ENCODE data around the gene SNTG2. TPM values are rescaled to one million over a fixed set of nuclear protein-coding genes. Genes with fewer than 3 reads are reported as not detected.

The SNTG2 gene
- total RNA-seq, 5 donors from 2014 or later (not counting 1 experiment from before 2014, with no cell fraction given): 0.86 to 4.8 (median 2.7) TPM

DNA sequence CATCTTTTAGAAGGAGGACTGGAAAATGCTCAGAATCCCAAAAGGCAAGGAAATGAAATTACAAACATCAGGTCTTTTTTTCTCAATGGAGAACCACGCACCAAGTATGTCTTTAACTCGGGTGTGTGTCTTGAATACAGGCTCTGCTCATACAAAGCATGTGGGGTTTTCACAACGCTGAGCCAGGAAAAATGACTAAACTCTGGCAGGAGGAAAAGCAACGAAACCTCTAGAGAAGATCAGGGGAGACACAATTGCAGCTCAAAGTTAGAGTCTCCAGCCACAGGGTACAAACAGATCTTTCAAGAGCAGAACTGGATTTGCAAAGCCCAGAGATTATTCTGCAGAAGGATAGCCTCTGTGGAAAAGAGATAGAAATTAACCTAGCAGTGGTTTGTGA lies 419.8 kb downstream of the SNTG2 start:
- Histone ChIP-seq H3K27me3 (replicated peaks in 1 of 2; ENCODE audit: control insufficient read depth in 2 of 2, extremely low read depth in 1 of 2, insufficient read depth in 2 of 2, low read length in 1 of 2) (peaks cover 0 to 4% of the 10 kb centered on the region in 2 experiments), H3K27ac (ENCODE audit: low read length) (no peak overlapping the region), H3K9me3 (no peaks in the 10 kb centered on the region), H3K4me3 (ENCODE audit: control insufficient read depth in 1 of 2, extremely low read depth in 1 of 2, low read length in 1 of 2) (no peak overlapping the region), H3K4me1 (ENCODE audit: control insufficient read depth in 1 of 2, extremely low read depth in 1 of 2, insufficient read depth in 2 of 2, low read length in 2 of 2) (no peaks in the 10 kb centered on the region), H3K36me3 (ENCODE audit: control insufficient read depth in 2 of 2, extremely low read depth in 1 of 2, insufficient read depth in 1 of 2, low read length in 1 of 2) (no peaks in the 10 kb centered on the region)
- ChIA-PET CTCF (no interaction called here), POLR2A (no interaction called here)
- no peak for DNase-seq
- no peaks in the 10 kb centered on the region for H3K9me3 Mint-ChIP-seq
- H3K36me3 Mint-ChIP-seq: no peaks in the 10 kb centered on the region
- no peaks in the 10 kb centered on the region for H3K27me3 Mint-ChIP-seq
- no peak for ATAC-seq (replicated peaks in 1 of 4)
- H3K27ac Mint-ChIP-seq: no peak overlapping the region
- no peak overlapping the region for H3K4me3 Mint-ChIP-seq
- peaks cover 0 to 15% (median 14%) of the 10 kb centered on the region in 3 donors for H3K4me1 Mint-ChIP-seq
- 74% methylated on average over 4 of the region's 4 CpGs for WGBS (ENCODE audit: insufficient coverage)

DNA sequence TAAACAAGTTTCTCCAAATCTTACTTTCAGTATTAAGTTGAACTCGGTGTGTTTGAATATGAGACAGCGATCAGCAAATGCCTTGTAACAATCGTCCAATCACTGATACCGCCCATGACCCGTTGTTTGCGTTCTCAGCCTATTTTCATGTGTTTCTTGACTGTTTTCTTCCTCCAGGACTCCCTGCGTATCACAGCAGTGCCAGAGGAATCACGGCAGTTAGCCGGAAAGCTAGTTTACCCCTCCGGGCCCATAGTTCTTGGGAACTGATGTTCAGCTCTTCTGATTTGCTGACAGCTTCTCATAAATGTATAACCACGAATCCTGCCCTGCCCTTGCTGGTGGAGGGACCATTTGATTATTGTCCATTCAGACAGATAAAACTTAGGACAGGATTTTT lies 420.4 kb downstream of the SNTG2 start:
- no peak for ATAC-seq (replicated peaks in 1 of 4)
- no peaks in the 10 kb centered on the region for H3K36me3 ChIP-seq (ENCODE audit: control insufficient read depth in 2 of 2, extremely low read depth in 1 of 2, insufficient read depth in 1 of 2, low read length in 1 of 2)
- no peak overlapping the region for H3K4me3 ChIP-seq (ENCODE audit: control insufficient read depth in 1 of 2, extremely low read depth in 1 of 2, low read length in 1 of 2)
- H3K27ac ChIP-seq (ENCODE audit: low read length): no peak overlapping the region
- H3K27me3 Mint-ChIP-seq: no peaks in the 10 kb centered on the region
- DNase-seq: no peak
- no peaks in the 10 kb centered on the region for H3K36me3 Mint-ChIP-seq
- peaks cover 0 to 9% (median 8%) of the 10 kb centered on the region in 3 donors for H3K4me1 Mint-ChIP-seq
- ChIA-PET POLR2A (no interaction called here), CTCF (no interaction called here)
- peaks cover 0 to 4% of the 10 kb centered on the region in 2 experiments for H3K27me3 ChIP-seq (replicated peaks in 1 of 2; ENCODE audit: control insufficient read depth in 2 of 2, extremely low read depth in 1 of 2, insufficient read depth in 2 of 2, low read length in 1 of 2)
- no peaks in the 10 kb centered on the region for H3K9me3 ChIP-seq
- H3K27ac Mint-ChIP-seq: no peak overlapping the region
- H3K9me3 Mint-ChIP-seq: no peaks in the 10 kb centered on the region
- no peaks in the 10 kb centered on the region for H3K4me1 ChIP-seq (ENCODE audit: control insufficient read depth in 1 of 2, extremely low read depth in 1 of 2, insufficient read depth in 2 of 2, low read length in 2 of 2)
- H3K4me3 Mint-ChIP-seq: no peak overlapping the region
- WGBS (ENCODE audit: insufficient coverage): 95% methylated on average over 10 of the region's 11 CpGs

DNA sequence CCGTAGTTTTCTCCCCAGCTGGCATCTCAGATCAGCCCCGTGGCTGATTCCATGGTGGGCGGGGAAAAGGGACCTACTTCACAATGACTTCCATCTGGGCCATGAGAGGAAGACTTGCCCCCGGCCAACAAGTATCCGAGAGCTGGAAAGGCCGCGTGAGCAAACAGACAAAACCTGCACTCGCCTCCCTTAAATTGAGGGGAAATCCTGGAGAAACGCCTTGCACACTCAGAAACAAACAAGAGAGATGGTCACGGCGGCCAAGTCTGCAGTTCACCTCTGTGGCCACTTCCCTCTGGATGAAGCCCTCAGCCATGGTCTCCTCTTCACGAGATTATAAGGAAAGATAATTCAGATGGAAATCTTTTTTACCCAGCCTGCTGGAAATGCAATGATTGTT lies 423.2 kb downstream of the SNTG2 start:
- no peak overlapping the region for H3K27ac Mint-ChIP-seq
- H3K4me1 ChIP-seq (ENCODE audit: control insufficient read depth in 1 of 2, extremely low read depth in 1 of 2, insufficient read depth in 2 of 2, low read length in 2 of 2): no peaks in the 10 kb centered on the region

GRCh38 chr2:1374287-1374686 lies 423.6 kb downstream of the SNTG2 start:
- POLR2A ChIA-PET: no interaction called here
- no peak overlapping the region for H3K27ac ChIP-seq (ENCODE audit: low read length)
- H3K4me1 ChIP-seq (ENCODE audit: control insufficient read depth in 1 of 2, extremely low read depth in 1 of 2, insufficient read depth in 2 of 2, low read length in 2 of 2): no peaks in the 10 kb centered on the region
- H3K36me3 ChIP-seq (ENCODE audit: control insufficient read depth in 2 of 2, extremely low read depth in 1 of 2, insufficient read depth in 1 of 2, low read length in 1 of 2): no peaks in the 10 kb centered on the region
- no peak overlapping the region for H3K4me3 ChIP-seq (ENCODE audit: control insufficient read depth in 1 of 2, extremely low read depth in 1 of 2, low read length in 1 of 2)
- CTCF ChIA-PET: no interaction called here
- Mint-ChIP-seq H3K4me1 (no peaks in the 10 kb centered on the region), H3K27me3 (no peaks in the 10 kb centered on the region), H3K36me3 (no peaks in the 10 kb centered on the region), H3K9me3 (no peaks in the 10 kb centered on the region), H3K4me3 (no peak overlapping the region), H3K27ac (no peak overlapping the region)
- H3K9me3 ChIP-seq: no peaks in the 10 kb centered on the region
- DNase-seq (no peak), ATAC-seq (replicated peaks in 1 of 4) (no peak)
- H3K27me3 ChIP-seq (replicated peaks in 1 of 2; ENCODE audit: control insufficient read depth in 2 of 2, extremely low read depth in 1 of 2, insufficient read depth in 2 of 2, low read length in 1 of 2): peaks cover 0 to 10% of the 10 kb centered on the region in 2 experiments
- 83% methylated on average over 9 of the region's 11 CpGs for WGBS (ENCODE audit: insufficient coverage)

More for the DNA sequence above, 423.2 kb downstream of the SNTG2 start:
- Mint-ChIP-seq H3K9me3 (no peaks in the 10 kb centered on the region), H3K4me1 (no peaks in the 10 kb centered on the region), H3K4me3 (no peak overlapping the region), H3K36me3 (no peaks in the 10 kb centered on the region), H3K27me3 (no peaks in the 10 kb centered on the region)
- ATAC-seq (replicated peaks in 1 of 4) (no peak), DNase-seq (no peak)
- CTCF ChIA-PET: no interaction called here
- H3K27me3 ChIP-seq (replicated peaks in 1 of 2; ENCODE audit: control insufficient read depth in 2 of 2, extremely low read depth in 1 of 2, insufficient read depth in 2 of 2, low read length in 1 of 2): peaks cover 0 to 6% of the 10 kb centered on the region in 2 experiments
- POLR2A ChIA-PET: no interaction called here
- H3K27ac ChIP-seq (ENCODE audit: low read length): no peak overlapping the region
- H3K9me3 ChIP-seq: no peaks in the 10 kb centered on the region
- no peaks in the 10 kb centered on the region for H3K36me3 ChIP-seq (ENCODE audit: control insufficient read depth in 2 of 2, extremely low read depth in 1 of 2, insufficient read depth in 1 of 2, low read length in 1 of 2)
- H3K4me3 ChIP-seq (ENCODE audit: control insufficient read depth in 1 of 2, extremely low read depth in 1 of 2, low read length in 1 of 2): no peak overlapping the region
- 91% methylated on average over 11 of the region's 12 CpGs for WGBS (ENCODE audit: insufficient coverage)

- DNase-seq: no peak
- H3K9me3 ChIP-seq: no peaks in the 10 kb centered on the region
- Mint-ChIP-seq H3K4me3 (no peak overlapping the region), H3K27me3 (no peaks in the 10 kb centered on the region), H3K36me3 (no peaks in the 10 kb centered on the region), H3K4me1 (no peaks in the 10 kb centered on the region), H3K27ac (no peak overlapping the region), H3K9me3 (no peaks in the 10 kb centered on the region)
- WGBS (ENCODE audit: insufficient coverage): 86% methylated on average over 11 of the region's 14 CpGs
- H3K4me3 ChIP-seq (ENCODE audit: control insufficient read depth in 1 of 2, extremely low read depth in 1 of 2, low read length in 1 of 2): no peak overlapping the region
- CTCF ChIA-PET: no interaction called here
- ATAC-seq (replicated peaks in 1 of 4): no peak
- H3K4me1 ChIP-seq (ENCODE audit: control insufficient read depth in 1 of 2, extremely low read depth in 1 of 2, insufficient read depth in 2 of 2, low read length in 2 of 2): no peaks in the 10 kb centered on the region
- H3K27me3 ChIP-seq (replicated peaks in 1 of 2; ENCODE audit: control insufficient read depth in 2 of 2, extremely low read depth in 1 of 2, insufficient read depth in 2 of 2, low read length in 1 of 2): peaks cover 0 to 12% of the 10 kb centered on the region in 2 experiments
- POLR2A ChIA-PET: no interaction called here
- H3K27ac ChIP-seq (ENCODE audit: low read length): no peak overlapping the region
- no peaks in the 10 kb centered on the region for H3K36me3 ChIP-seq (ENCODE audit: control insufficient read depth in 2 of 2, extremely low read depth in 1 of 2, insufficient read depth in 1 of 2, low read length in 1 of 2)
Observed at GRCh38 chr2:1375794-1376193, 425.1 kb downstream of the SNTG2 start.

DNA sequence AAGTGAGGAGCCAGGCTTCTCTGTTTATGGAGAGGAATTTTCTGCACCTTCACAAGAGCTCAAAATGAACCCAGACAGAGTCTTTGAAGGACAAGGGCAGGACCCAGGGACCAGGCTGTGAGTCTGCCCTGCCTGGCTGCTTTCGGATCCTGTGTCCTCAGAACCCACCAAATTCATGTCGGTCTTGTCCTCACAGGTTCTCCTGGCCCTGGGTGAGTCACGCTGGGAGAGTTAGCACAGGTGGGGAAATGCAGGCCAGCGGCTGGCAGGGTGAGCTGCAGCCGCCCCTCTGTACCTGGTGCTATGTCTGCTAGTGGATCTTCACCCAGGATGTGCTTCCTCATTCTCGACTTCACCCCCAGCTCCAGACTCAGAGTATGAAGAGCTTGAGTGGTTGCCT lies 426.8 kb downstream of the SNTG2 start:
- no peak overlapping the region for H3K27ac ChIP-seq (ENCODE audit: low read length)
- DNase-seq: no peak
- no peak overlapping the region for H3K4me3 ChIP-seq (ENCODE audit: control insufficient read depth in 1 of 2, extremely low read depth in 1 of 2, low read length in 1 of 2)
- ChIA-PET CTCF (interaction anchor here in 1 of 2 donors (0.5 to 0.6 kb wide), 2 partner anchors 9 to 14 kb away, joined by 3 to 4 read pairs; no protein-coding TSS in a partner anchor), POLR2A (no interaction called here)
- H3K27ac Mint-ChIP-seq: no peak overlapping the region
- no peaks in the 10 kb centered on the region for H3K9me3 ChIP-seq
- no peaks in the 10 kb centered on the region for H3K9me3 Mint-ChIP-seq
- peaks cover 0 to 12% of the 10 kb centered on the region in 2 experiments for H3K27me3 ChIP-seq (replicated peaks in 1 of 2; ENCODE audit: control insufficient read depth in 2 of 2, extremely low read depth in 1 of 2, insufficient read depth in 2 of 2, low read length in 1 of 2)
- ATAC-seq (replicated peaks in 1 of 4): no peak
- H3K4me1 ChIP-seq (ENCODE audit: control insufficient read depth in 1 of 2, extremely low read depth in 1 of 2, insufficient read depth in 2 of 2, low read length in 2 of 2): no peaks in the 10 kb centered on the region
- no peaks in the 10 kb centered on the region for H3K36me3 ChIP-seq (ENCODE audit: control insufficient read depth in 2 of 2, extremely low read depth in 1 of 2, insufficient read depth in 1 of 2, low read length in 1 of 2)
- no peaks in the 10 kb centered on the region for H3K4me1 Mint-ChIP-seq
- no peak overlapping the region for H3K4me3 Mint-ChIP-seq
- H3K27me3 Mint-ChIP-seq: no peaks in the 10 kb centered on the region
- H3K36me3 Mint-ChIP-seq: no peaks in the 10 kb centered on the region
- WGBS (ENCODE audit: insufficient coverage): 85% methylated on average over 5 of the region's 6 CpGs

All from T-cell (primary cell).